ENCODE measurements around the gene KATNAL2.

GRCh38 chr18:46909497-46909896 lies 7.9 kb upstream of the KATNAL2 start:
- TF ChIP-seq CSDC2 (CRISPR knock-in tag; IDR thresholded peaks at IDR 0.05) (no peak), GLIS3 (CRISPR knock-in tag; IDR thresholded peaks at IDR 0.05) (no peak), RARB (CRISPR knock-in tag; IDR thresholded peaks at IDR 0.05) (no peak)
